Tibial nerve (tissue), 4 donors: ENCODE results near the gene TOX2. TPM values are rescaled to one million over a fixed set of nuclear protein-coding genes. Genes with fewer than 3 reads are reported as not detected.

Source experiments
- DNase-seq, 2 donors: peaks; one replicate each; pipeline ENCODE4 v3.0.0-alpha.2; 2019; ENCODE audit warnings: low spot score in 2 of 2
- H3K27ac ChIP-seq, 4 donors: fragments of 200-600 bp; sonication (generic) in 3 of 4; one replicate each; pipeline ENCODE4 v1.5.1; 2017 to 2019; ENCODE audit warnings: mild to moderate bottlenecking in 1 of 4
- H3K27me3 ChIP-seq, 2 donors: fragments of 200-600 bp; sonication (generic) in 1 of 2; one replicate each; pipeline versions ENCODE4 v1.5.1 to v1.6.0; 2017 to 2019
- H3K36me3 ChIP-seq, 3 donors: fragments of 200-600 bp; sonication (generic); one replicate each; pipeline ENCODE4 v1.5.1; 2018 to 2019
- H3K4me1 ChIP-seq, 4 donors: fragments of 200-600 bp; sonication (generic) in 3 of 4; one replicate each; pipeline ENCODE4 v1.5.1; 2017 to 2019
- H3K4me3 ChIP-seq, 4 donors: fragments of 200-600 bp; sonication (generic) in 3 of 4; one replicate each; pipeline ENCODE4 v1.5.1; 2017 to 2019; ENCODE audit warnings: mild to moderate bottlenecking in 1 of 4, moderate library complexity in 1 of 4
- H3K9me3 ChIP-seq, 4 donors: fragments of 200-600 bp; sonication (generic) in 3 of 4; one replicate each; pipeline ENCODE4 v1.5.1; 2017 to 2019
- EP300 ChIP-seq, 2 donors: sonication (generic); formaldehyde crosslinking; IDR thresholded peaks; one replicate each; pipeline ENCODE4 v1.6.1; 2017; ENCODE audit warnings: antibody characterized with exemption in 2 of 2, mild to moderate bottlenecking in 1 of 2
- POLR2A ChIP-seq, 2 donors: fragments of 450-650 bp; IDR thresholded peaks; one replicate each; pipeline ENCODE4 v1.6.1; 2017; ENCODE audit warnings: antibody characterized with exemption in 2 of 2, mild to moderate bottlenecking in 2 of 2, moderate library complexity in 2 of 2
- WGBS, 2 donors: methylation state at CpG; one replicate each; pipeline ENCODE4 v1.1.5; 2018; 5-methylcytosine and 5-hydroxymethylcytosine counted together
- total RNA-seq, 4 donors: library from RNA; depleted of rRNA; stranded (reverse); fragments of >200 nt; gene quantifications; one replicate each; pipeline ENCODE4 v1.1.0, GENCODE V29; 2016
- TF ChIP-seq, protein P1 (sequence below), 5 experiments: fragments of 200-600 bp in 3 of 5; fragments of 450-650 bp in 2 of 5; sonication (generic) in 3 of 5; IDR thresholded peaks; one replicate each; pipeline ENCODE4 v1.5.1; 2016 to 2019; ENCODE audit warnings: antibody characterized with exemption in 5 of 5, mild to moderate bottlenecking in 3 of 5, moderate library complexity in 2 of 5

Gene TOX2
- total RNA-seq, 4 donors from 2014 or later, result 1.3 to 3.3 (median 1.9) TPM

DNA sequence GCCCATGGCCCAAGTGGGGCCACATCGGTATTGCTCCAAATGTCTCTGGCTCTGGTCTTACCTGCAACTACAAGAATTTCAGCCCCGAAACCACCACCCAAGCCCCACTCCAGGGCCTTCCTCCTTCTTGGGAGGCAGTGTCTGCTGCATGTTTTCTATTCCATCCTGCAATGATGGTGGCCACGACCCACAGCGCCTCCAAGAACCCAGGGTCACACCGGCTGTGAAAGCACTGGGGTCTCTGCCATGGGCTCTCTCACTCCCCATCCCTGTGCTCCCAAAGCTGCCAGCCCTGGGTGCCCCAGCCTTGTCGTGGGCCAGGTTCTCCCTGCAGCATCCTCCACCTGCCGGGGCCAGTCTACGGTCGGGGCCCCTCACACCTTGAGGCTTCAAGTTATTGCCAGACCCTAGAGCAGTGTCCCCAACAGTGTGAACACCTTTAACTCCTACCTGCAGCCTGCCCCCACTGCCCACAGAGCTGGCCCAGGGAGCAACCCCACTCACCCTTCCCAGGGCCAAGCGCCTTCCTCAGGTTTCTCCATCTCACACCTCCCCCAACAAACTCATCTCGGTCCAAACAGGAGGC, 157.0 kb downstream of the TOX2 start:
- H3K9me3 ChIP-seq, result peaks cover 0 to 5% (median 0%) of the 10 kb centered on the region in 4 donors
- WGBS, 2 donors, result 81 to 82% methylated on average over 10 to 11 of the region's 11 CpGs
- H3K4me3 ChIP-seq, result no peak overlapping the region
- no peaks in the 10 kb centered on the region for H3K36me3 ChIP-seq
- TF ChIP-seq, protein P1, sequence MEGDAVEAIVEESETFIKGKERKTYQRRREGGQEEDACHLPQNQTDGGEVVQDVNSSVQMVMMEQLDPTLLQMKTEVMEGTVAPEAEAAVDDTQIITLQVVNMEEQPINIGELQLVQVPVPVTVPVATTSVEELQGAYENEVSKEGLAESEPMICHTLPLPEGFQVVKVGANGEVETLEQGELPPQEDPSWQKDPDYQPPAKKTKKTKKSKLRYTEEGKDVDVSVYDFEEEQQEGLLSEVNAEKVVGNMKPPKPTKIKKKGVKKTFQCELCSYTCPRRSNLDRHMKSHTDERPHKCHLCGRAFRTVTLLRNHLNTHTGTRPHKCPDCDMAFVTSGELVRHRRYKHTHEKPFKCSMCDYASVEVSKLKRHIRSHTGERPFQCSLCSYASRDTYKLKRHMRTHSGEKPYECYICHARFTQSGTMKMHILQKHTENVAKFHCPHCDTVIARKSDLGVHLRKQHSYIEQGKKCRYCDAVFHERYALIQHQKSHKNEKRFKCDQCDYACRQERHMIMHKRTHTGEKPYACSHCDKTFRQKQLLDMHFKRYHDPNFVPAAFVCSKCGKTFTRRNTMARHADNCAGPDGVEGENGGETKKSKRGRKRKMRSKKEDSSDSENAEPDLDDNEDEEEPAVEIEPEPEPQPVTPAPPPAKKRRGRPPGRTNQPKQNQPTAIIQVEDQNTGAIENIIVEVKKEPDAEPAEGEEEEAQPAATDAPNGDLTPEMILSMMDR (IDR thresholded peaks at IDR 0.05), result no peak
- no peak for TF ChIP-seq POLR2A (IDR thresholded peaks at IDR 0.05)
- no peak for TF ChIP-seq EP300 (IDR thresholded peaks at IDR 0.05)
- no peak for DNase-seq
- no peaks in the 10 kb centered on the region for H3K4me1 ChIP-seq
- H3K27me3 ChIP-seq, result no peaks in the 10 kb centered on the region
- H3K27ac ChIP-seq, result no peak overlapping the region

DNA sequence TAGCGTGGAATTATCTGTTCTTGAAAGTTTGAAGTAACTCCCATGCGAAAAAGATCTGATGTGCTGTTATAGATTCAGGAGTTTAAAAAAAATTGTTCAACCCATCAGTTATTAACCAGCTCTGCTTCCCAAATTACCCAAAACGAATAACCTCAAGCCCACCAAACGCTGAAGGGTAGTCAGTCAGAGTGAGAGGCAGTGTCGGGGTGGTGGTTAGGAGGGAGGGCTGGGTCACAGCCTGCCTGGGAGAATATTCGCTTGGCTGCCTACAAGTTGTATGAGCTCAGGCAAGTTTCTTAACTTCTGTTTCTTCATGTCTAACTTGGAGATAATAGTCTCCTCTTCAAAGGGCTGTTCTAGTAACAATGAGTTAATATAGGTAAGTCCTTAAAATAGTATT, 157.7 kb downstream of the TOX2 start:
- peaks cover 0 to 5% (median 0%) of the 10 kb centered on the region in 4 donors for H3K9me3 ChIP-seq
- H3K36me3 ChIP-seq, result no peaks in the 10 kb centered on the region
- H3K27ac ChIP-seq, result no peak overlapping the region
- no peak for DNase-seq
- TF ChIP-seq, protein P1 (IDR thresholded peaks at IDR 0.05), result no peak
- no peak for TF ChIP-seq EP300 (IDR thresholded peaks at IDR 0.05)
- TF ChIP-seq POLR2A (IDR thresholded peaks at IDR 0.05), result no peak
- H3K27me3 ChIP-seq, result no peaks in the 10 kb centered on the region
- no peaks in the 10 kb centered on the region for H3K4me1 ChIP-seq
- WGBS, 2 donors, result 62 to 63% methylated on average over 6 of the region's 6 CpGs
- no peak overlapping the region for H3K4me3 ChIP-seq

DNA sequence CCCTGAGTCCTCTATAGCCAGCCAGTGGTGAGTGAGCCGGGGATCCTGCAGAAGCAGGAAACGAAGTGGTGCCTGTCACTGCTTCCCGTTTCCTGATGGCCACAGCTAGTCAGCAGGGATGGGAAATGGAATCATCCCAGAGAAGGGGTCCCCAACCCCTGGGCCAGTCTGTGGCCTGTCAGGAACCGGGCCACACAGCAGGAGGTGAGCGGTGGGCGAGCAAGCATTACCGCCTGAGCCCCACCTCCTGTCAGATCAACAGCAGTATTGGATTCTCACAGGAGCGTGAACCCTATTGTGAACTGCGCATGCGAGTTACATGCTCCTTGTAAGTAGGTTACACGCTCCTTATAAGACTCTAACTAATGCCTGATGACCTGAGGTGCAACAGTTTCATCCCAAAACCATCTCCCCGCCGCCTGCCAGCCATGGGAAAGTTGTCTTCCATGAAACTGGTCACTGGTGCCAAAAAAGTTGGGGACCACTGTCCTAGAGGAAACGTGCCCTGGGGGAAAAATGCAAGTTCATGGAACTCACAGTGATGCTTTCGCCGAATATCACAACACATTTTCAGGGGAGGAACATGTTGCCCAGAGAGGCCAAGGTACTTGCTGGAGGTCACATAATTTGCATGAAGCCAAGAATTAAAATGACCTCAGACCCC, 158.5 kb downstream of the TOX2 start:
- peaks cover 0 to 2% (median 0%) of the 10 kb centered on the region in 4 donors for H3K9me3 ChIP-seq
- no peaks in the 10 kb centered on the region for H3K4me1 ChIP-seq
- no peak for TF ChIP-seq EP300 (IDR thresholded peaks at IDR 0.05)
- TF ChIP-seq POLR2A (IDR thresholded peaks at IDR 0.05), result no peak
- TF ChIP-seq, protein P1 (IDR thresholded peaks at IDR 0.05), result no peak
- 57 to 63% methylated on average over 16 of the region's 16 CpGs for WGBS, 2 donors
- H3K27me3 ChIP-seq, result no peaks in the 10 kb centered on the region
- no peaks in the 10 kb centered on the region for H3K36me3 ChIP-seq
- DNase-seq, result no peak
- H3K27ac ChIP-seq, result no peak overlapping the region
- H3K4me3 ChIP-seq, result no peak overlapping the region

DNA sequence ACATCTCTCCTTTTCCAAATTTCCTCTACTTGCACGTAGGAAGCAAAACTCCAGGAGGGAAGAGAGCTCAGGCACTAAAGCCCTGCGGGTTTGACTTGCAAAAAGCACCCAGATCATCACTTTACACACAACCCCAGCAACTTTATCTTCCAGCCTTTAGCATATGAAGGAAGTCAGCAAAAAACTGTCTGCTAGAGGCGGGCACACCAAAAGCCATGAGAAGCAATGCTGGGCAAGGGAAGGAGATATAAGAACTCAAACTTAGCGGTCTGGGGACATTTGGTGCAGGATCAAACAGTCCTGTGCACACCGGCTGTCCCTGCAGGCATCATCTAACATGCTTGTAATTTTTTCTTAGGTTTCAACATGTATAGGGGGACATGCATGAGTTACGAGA, 159.0 kb downstream of the TOX2 start:
- no peaks in the 10 kb centered on the region for H3K27me3 ChIP-seq
- DNase-seq, result no peak
- H3K36me3 ChIP-seq, result no peaks in the 10 kb centered on the region
- 61 to 76% methylated on average over 6 of the region's 6 CpGs for WGBS, 2 donors
- no peaks in the 10 kb centered on the region for H3K9me3 ChIP-seq
- no peak for TF ChIP-seq POLR2A (IDR thresholded peaks at IDR 0.05)
- TF ChIP-seq, protein P1 (IDR thresholded peaks at IDR 0.05), result no peak
- H3K27ac ChIP-seq, result no peak overlapping the region
- no peaks in the 10 kb centered on the region for H3K4me1 ChIP-seq
- H3K4me3 ChIP-seq, result no peak overlapping the region
